Suprapubic skin (tissue), 4 donors: ENCODE data around the gene COL25A1. TPM values are rescaled to one million over a fixed set of nuclear protein-coding genes. Genes with fewer than 3 reads are reported as not detected.
"Not testable (repeated sequence)": the region's sequence is repeated elsewhere in the genome, so short reads cannot be mapped to it uniquely, and the experiment has no call there.

Source experiments
- DNase-seq, 2 donors: peaks; one replicate each; pipeline ENCODE4 v3.0.0-alpha.2; 2019; ENCODE audit warnings: low spot score in 2 of 2
- H3K27ac ChIP-seq: fragments of 200-600 bp; sonication (generic); one replicate; pipeline ENCODE4 v1.5.1; 2019
- H3K27me3 ChIP-seq: fragments of 200-600 bp; sonication (generic); one replicate; pipeline ENCODE4 v1.5.1; 2019
- H3K36me3 ChIP-seq: fragments of 200-600 bp; sonication (generic); one replicate; pipeline ENCODE4 v1.5.1; 2019
- H3K4me1 ChIP-seq: fragments of 200-600 bp; sonication (generic); one replicate; pipeline ENCODE4 v1.5.1; 2019
- H3K4me3 ChIP-seq: fragments of 200-600 bp; sonication (generic); one replicate; pipeline ENCODE4 v1.5.1; 2019; ENCODE audit warnings: mild to moderate bottlenecking
- H3K9me3 ChIP-seq: fragments of 200-600 bp; sonication (generic); one replicate; pipeline ENCODE4 v1.5.1; 2019
- EP300 ChIP-seq: sonication (generic); formaldehyde crosslinking; IDR thresholded peaks from one replicate; pipeline ENCODE4 v1.6.1; 2017; ENCODE audit warnings: antibody characterized with exemption
- POLR2A ChIP-seq, 2 donors: fragments of 450-650 bp; IDR thresholded peaks; one replicate each; pipeline ENCODE4 v1.6.1; 2017; ENCODE audit warnings: antibody characterized with exemption in 2 of 2, mild to moderate bottlenecking in 2 of 2, moderate library complexity in 2 of 2
- POLR2AphosphoS5 ChIP-seq, 3 donors: sonication (generic); formaldehyde crosslinking; IDR thresholded peaks; one replicate each; pipeline ENCODE4 v1.6.1; 2017; ENCODE audit warnings: antibody characterized with exemption in 3 of 3
- WGBS: methylation state at CpG from one replicate; pipeline ENCODE4 v1.1.5; 2018; 5-methylcytosine and 5-hydroxymethylcytosine counted together
- total RNA-seq, 4 donors: library from RNA; depleted of rRNA; stranded (reverse); fragments of >200 nt; gene quantifications; one replicate each; pipeline ENCODE4 v1.1.0, GENCODE V29; 2016
- TF ChIP-seq, protein P1 (sequence below), 2 donors: fragments of 200-600 bp in 1 of 2; fragments of 450-650 bp in 1 of 2; sonication (generic) in 1 of 2; IDR thresholded peaks; one replicate each; pipeline ENCODE4 v1.5.1; 2016 to 2019; ENCODE audit warnings: antibody characterized with exemption in 2 of 2, mild to moderate bottlenecking in 1 of 2, moderate library complexity in 1 of 2

COL25A1 gene
- total RNA-seq, 4 donors from 2014 or later: 0.30 to 1.4 (median 1.0) TPM

DNA sequence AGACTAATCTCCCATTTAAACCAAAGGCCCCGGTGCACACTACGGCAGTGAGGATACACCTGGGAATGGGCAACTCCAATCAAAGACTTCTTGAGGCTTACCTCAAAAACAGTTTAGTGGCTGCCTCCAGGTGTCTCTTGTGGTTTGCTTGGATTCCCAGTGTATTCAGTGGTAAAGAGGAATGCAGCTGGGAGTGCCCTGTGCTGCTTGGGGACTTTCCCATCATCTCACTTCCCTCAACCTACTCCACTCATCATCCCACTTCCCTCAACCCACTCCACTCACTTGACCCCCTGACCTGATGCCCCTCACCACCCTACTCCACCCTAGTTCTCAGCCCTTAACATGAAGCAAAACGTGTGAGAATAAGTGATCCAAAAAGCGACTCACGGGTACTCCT is 362.3 kb downstream of the COL25A1 start:
- Histone ChIP-seq H3K4me1 (no peaks in the 10 kb centered on the region), H3K27ac (no peak overlapping the region), H3K27me3 (no peaks in the 10 kb centered on the region), H3K36me3 (no peaks in the 10 kb centered on the region), H3K4me3 (no peak overlapping the region), H3K9me3 (no peaks in the 10 kb centered on the region)
- 67% methylated on average over 5 of the region's 5 CpGs for WGBS
- TF ChIP-seq POLR2AphosphoS5 (IDR thresholded peaks at IDR 0.05) (no peak), EP300 (no peak), POLR2A (IDR thresholded peaks at IDR 0.05) (no peak)
- TF ChIP-seq, protein P1, sequence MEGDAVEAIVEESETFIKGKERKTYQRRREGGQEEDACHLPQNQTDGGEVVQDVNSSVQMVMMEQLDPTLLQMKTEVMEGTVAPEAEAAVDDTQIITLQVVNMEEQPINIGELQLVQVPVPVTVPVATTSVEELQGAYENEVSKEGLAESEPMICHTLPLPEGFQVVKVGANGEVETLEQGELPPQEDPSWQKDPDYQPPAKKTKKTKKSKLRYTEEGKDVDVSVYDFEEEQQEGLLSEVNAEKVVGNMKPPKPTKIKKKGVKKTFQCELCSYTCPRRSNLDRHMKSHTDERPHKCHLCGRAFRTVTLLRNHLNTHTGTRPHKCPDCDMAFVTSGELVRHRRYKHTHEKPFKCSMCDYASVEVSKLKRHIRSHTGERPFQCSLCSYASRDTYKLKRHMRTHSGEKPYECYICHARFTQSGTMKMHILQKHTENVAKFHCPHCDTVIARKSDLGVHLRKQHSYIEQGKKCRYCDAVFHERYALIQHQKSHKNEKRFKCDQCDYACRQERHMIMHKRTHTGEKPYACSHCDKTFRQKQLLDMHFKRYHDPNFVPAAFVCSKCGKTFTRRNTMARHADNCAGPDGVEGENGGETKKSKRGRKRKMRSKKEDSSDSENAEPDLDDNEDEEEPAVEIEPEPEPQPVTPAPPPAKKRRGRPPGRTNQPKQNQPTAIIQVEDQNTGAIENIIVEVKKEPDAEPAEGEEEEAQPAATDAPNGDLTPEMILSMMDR (IDR thresholded peaks at IDR 0.05): no peak
- no peak for DNase-seq

DNA sequence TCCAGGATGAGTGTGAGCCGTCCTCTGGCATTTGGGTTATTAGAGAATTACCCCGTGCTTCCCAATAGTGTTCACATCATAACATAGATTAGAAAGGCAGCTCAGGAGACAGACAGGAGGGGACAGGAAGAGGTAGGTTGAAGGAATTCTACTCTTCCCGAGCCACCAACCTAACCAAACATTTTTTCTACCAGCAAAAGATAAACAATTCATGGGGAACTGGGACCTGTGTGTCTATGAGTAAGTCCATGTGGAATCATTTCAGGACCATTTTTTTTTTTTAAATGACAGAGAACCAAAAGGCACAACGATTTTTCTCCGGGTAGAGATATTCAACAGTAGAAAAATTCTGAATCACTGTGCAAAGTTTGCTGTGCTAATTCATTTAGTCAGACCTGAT is 365.4 kb downstream of the COL25A1 start:
- no peak overlapping the region for H3K27ac ChIP-seq
- 76% methylated on average over 5 of the region's 5 CpGs for WGBS
- TF ChIP-seq POLR2A (IDR thresholded peaks at IDR 0.05) (no peak), EP300 (no peak), POLR2AphosphoS5 (IDR thresholded peaks at IDR 0.05) (no peak)
- TF ChIP-seq, protein P1 (IDR thresholded peaks at IDR 0.05): no peak

DNA sequence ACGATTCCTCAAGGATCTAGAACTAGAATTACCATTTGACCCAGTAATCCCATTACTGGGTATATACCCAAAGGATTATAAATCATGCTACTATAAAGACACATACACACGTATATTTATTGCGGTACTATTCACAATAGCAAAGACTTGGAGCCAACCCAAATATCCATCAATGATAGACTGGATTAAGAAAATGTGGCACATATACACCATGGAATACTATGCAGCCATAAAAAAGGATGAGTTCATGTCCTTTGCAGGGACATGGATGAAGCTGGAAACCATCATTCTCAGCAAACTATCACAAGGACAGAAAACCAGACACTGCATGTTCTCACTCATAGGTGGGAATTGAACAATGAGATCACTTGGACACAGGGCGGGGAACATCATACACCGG is 368.5 kb downstream of the COL25A1 start:
- DNase-seq, H3K9me3 ChIP-seq, H3K27ac ChIP-seq, H3K27me3 ChIP-seq, H3K4me1 ChIP-seq, H3K4me3 ChIP-seq, H3K36me3 ChIP-seq: not testable (repeated sequence)
- 94% methylated on average over 5 of the region's 5 CpGs for WGBS

More for the DNA sequence above, 365.4 kb downstream of the COL25A1 start:
- no peaks in the 10 kb centered on the region for H3K27me3 ChIP-seq
- H3K9me3 ChIP-seq: no peaks in the 10 kb centered on the region
- no peaks in the 10 kb centered on the region for H3K36me3 ChIP-seq
- no peak overlapping the region for H3K4me3 ChIP-seq
- no peak for DNase-seq
- H3K4me1 ChIP-seq: no peaks in the 10 kb centered on the region

DNA sequence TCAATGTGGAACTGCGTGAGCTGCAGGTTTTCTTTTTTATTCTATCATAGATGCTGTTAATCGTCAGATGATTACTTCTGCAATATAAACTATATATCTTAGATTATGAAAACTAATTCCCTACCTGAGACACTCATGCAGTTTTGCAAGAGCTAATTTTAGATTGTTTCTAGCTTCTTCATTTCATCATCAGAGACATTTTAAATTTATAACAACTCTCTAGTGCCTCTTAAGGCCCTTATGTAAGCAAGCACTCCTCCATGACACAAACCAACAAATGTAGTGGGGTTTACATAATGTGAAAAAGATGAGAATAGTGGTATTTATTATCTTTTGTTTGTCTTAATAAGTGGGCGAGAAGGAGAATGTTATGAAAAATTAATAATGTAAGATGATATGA is 369.4 kb downstream of the COL25A1 start:
- no peak for TF ChIP-seq EP300
- no peak for TF ChIP-seq POLR2AphosphoS5 (IDR thresholded peaks at IDR 0.05)
- TF ChIP-seq POLR2A (IDR thresholded peaks at IDR 0.05): no peak
- TF ChIP-seq, protein P1 (IDR thresholded peaks at IDR 0.05): no peak
- H3K4me1 ChIP-seq: no peaks in the 10 kb centered on the region
- H3K36me3 ChIP-seq: no peaks in the 10 kb centered on the region
- no peak overlapping the region for H3K27ac ChIP-seq
- WGBS: 88% methylated on average over 3 of the region's 3 CpGs
- no peak overlapping the region for H3K4me3 ChIP-seq
- H3K27me3 ChIP-seq: no peaks in the 10 kb centered on the region
- DNase-seq: no peak
- H3K9me3 ChIP-seq: no peaks in the 10 kb centered on the region

DNA sequence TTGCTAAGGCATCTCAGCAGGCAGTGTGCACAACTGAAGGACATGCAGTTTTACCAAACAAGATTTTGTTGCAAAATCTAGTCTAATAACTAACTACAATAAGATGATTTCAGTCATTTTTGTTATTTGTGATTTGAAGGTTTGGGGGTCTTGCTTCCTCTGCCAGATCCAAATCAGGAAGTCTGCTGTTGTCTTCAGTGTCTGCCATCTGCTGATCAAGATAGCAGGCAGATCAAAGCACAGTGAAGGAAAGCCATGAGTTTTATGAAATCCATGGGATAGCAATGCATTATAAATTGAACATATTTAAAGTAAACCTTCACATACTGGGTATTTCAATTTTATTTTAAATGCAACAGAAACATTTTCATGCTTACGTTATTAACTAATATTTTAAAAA is 370.5 kb downstream of the COL25A1 start:
- 98% methylated on average over 1 of the region's 1 CpG for WGBS
- TF ChIP-seq POLR2AphosphoS5 (IDR thresholded peaks at IDR 0.05) (no peak), POLR2A (IDR thresholded peaks at IDR 0.05) (no peak), EP300 (no peak)
- TF ChIP-seq, protein P1 (IDR thresholded peaks at IDR 0.05): no peak
- no peak overlapping the region for H3K27ac ChIP-seq

DNA sequence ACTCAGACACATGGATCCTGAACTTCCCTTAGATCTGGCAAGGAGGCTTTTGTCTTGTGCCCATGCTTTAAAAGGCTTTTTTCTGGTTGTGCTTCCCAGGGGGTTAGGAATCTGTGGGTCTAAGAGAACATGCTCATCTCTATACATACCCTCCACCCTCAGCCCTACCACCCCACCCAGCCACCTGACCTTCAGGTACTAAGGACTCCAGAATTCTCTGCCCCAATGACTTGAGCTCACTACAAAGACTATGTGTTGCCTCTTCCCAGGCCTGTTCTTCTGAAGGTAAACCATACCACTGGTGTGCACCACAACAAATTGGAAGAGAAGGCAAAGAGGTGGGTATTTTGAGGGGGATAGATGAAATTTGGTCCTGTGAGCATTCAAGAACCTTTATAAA is 372.3 kb downstream of the COL25A1 start:
- Histone ChIP-seq H3K9me3 (no peaks in the 10 kb centered on the region), H3K27ac (no peak overlapping the region), H3K4me3 (no peak overlapping the region), H3K27me3 (no peaks in the 10 kb centered on the region), H3K4me1 (no peaks in the 10 kb centered on the region), H3K36me3 (no peaks in the 10 kb centered on the region)
- TF ChIP-seq, protein P1 (IDR thresholded peaks at IDR 0.05): no peak
- TF ChIP-seq POLR2A (IDR thresholded peaks at IDR 0.05): no peak
- TF ChIP-seq EP300: no peak
- no peak for TF ChIP-seq POLR2AphosphoS5 (IDR thresholded peaks at IDR 0.05)
- DNase-seq: no peak

More for the DNA sequence above, 370.5 kb downstream of the COL25A1 start:
- H3K27me3 ChIP-seq: no peaks in the 10 kb centered on the region
- H3K4me3 ChIP-seq: no peak overlapping the region
- H3K9me3 ChIP-seq: no peaks in the 10 kb centered on the region
- no peak for DNase-seq
- no peaks in the 10 kb centered on the region for H3K4me1 ChIP-seq
- H3K36me3 ChIP-seq: no peaks in the 10 kb centered on the region
